ENCODE measurements around the gene ADAM17.

- no peak for TF ChIP-seq CTCF (conservative IDR thresholded peaks at IDR 0.05 in 1 of 2, IDR thresholded peaks at IDR 0.05 in 1 of 2; ENCODE audit: extremely low read depth in 1 of 2, insufficient read depth in 1 of 2, low read depth in 1 of 2, low read length in 2 of 2)
- TF ChIP-seq EZH2 (IDR thresholded peaks at IDR 0.05; ENCODE audit: borderline replicate concordance, low read length) = no peak
Observed at GRCh38 chr2:9573013-9573720, 17.5 kb upstream of the ADAM17 start.
